H9 (cell line): Measurements from ENCODE around the gene DNAJC1. TPM values are rescaled to one million over a fixed set of nuclear protein-coding genes. Genes with fewer than 3 reads are reported as not detected.

Experiments
- DNase-seq: peaks from one replicate; pipeline ENCODE4 v3.0.0-alpha.2; 2017
- H2AFZ ChIP-seq: one replicate; pipeline ENCODE4 v1.6.1; 2013; ENCODE audit warnings: mild to moderate bottlenecking, low read length, control low read depth, moderate library complexity
- H2AK5ac ChIP-seq: 2 replicates; pipeline ENCODE4 v1.6.1; 2013; ENCODE audit warnings: low read length, control low read depth, mixed read lengths; ENCODE audit not compliant: insufficient read length
- H2BK120ac ChIP-seq: one replicate; pipeline ENCODE4 v1.6.1; 2013; ENCODE audit warnings: low read depth, mild to moderate bottlenecking, low read length, control low read depth, inconsistent platforms; ENCODE audit not compliant: poor library complexity, severe bottlenecking
- H2BK12ac ChIP-seq: 2 replicates; pipeline ENCODE4 v1.6.1; 2013; ENCODE audit warnings: low read length, control low read depth, mixed read lengths, low read depth; ENCODE audit not compliant: insufficient read length
- H2BK15ac ChIP-seq: 2 replicates; pipeline ENCODE4 v1.6.1; 2013; ENCODE audit warnings: low read depth, low read length, control low read depth
- H2BK20ac ChIP-seq: one replicate; pipeline ENCODE4 v1.6.1; 2013; ENCODE audit warnings: low read depth, mild to moderate bottlenecking, low read length, control low read depth, inconsistent platforms; ENCODE audit not compliant: poor library complexity, severe bottlenecking
- H2BK5ac ChIP-seq: 2 replicates; pipeline ENCODE4 v1.6.1; 2013; ENCODE audit warnings: low read length, control low read depth, mixed read lengths; ENCODE audit not compliant: insufficient read length
- H3K14ac ChIP-seq: 2 replicates; pipeline ENCODE4 v1.6.1; 2013; ENCODE audit warnings: low read length, control low read depth; ENCODE audit not compliant: insufficient read depth
- H3K18ac ChIP-seq: 2 replicates; pipeline ENCODE4 v1.6.1; 2013; ENCODE audit warnings: low read depth, mild to moderate bottlenecking, mixed read lengths, low read length, control low read depth; ENCODE audit not compliant: insufficient read length
- H3K23ac ChIP-seq: 2 replicates; pipeline ENCODE4 v1.6.1; 2013; ENCODE audit warnings: low read length, control low read depth, mixed read lengths, low read depth; ENCODE audit not compliant: insufficient read length
- H3K23me2 ChIP-seq: 2 replicates; pipeline ENCODE4 v1.6.1; 2013; ENCODE audit warnings: low read depth, mild to moderate bottlenecking, mixed read lengths, low read length, control low read depth; ENCODE audit not compliant: insufficient read length, poor library complexity, severe bottlenecking
- H3K27ac ChIP-seq: 2 replicates; pipeline ENCODE4 v1.5.1; 2013; ENCODE audit warnings: low read length, control low read depth, mixed read lengths, low read depth; ENCODE audit not compliant: insufficient read length
- H3K27me3 ChIP-seq: 2 replicates; pipeline ENCODE4 v1.6.1; 2013; ENCODE audit warnings: low read length, control low read depth, inconsistent platforms; ENCODE audit not compliant: insufficient read depth
- H3K4ac ChIP-seq: 2 replicates; pipeline ENCODE4 v1.6.1; 2013; ENCODE audit warnings: low read depth, mild to moderate bottlenecking, control low read depth, inconsistent platforms, low read length, moderate library complexity
- H3K4me1 ChIP-seq: 2 replicates; pipeline ENCODE4 v1.6.1; 2013; ENCODE audit warnings: low read length, control low read depth, inconsistent platforms; ENCODE audit not compliant: insufficient read depth
- H3K4me2 ChIP-seq: 2 replicates; pipeline ENCODE4 v1.6.1; 2013; ENCODE audit warnings: low read length, control low read depth, mixed read lengths; ENCODE audit not compliant: insufficient read length, insufficient read depth
- H3K56ac ChIP-seq: 2 replicates; pipeline ENCODE4 v1.6.1; 2013; ENCODE audit warnings: low read depth, mild to moderate bottlenecking, mixed read lengths, low read length, control low read depth; ENCODE audit not compliant: insufficient read length
- H3K79me1 ChIP-seq: 2 replicates; pipeline ENCODE4 v1.6.1; 2013; ENCODE audit warnings: low read depth, mild to moderate bottlenecking, moderate library complexity, low read length, control low read depth, inconsistent platforms; ENCODE audit not compliant: insufficient read depth, poor library complexity, severe bottlenecking
- H3K79me2 ChIP-seq: 2 replicates; pipeline ENCODE4 v1.6.1; 2013; ENCODE audit warnings: low read length, control low read depth, inconsistent platforms; ENCODE audit not compliant: insufficient read depth
- H3K9ac ChIP-seq: 2 replicates; pipeline ENCODE4 v1.6.1; 2013; ENCODE audit warnings: low read length, control low read depth, mixed read lengths; ENCODE audit not compliant: insufficient read length; ENCODE audit errors: extremely low read depth
- H3K9me3 ChIP-seq: one replicate; pipeline ENCODE4 v1.6.1; 2013; ENCODE audit warnings: low read depth, low read length, inconsistent platforms; ENCODE audit not compliant: control insufficient read depth
- H3T11ph ChIP-seq: one replicate; pipeline ENCODE4 v1.6.1; 2013; ENCODE audit warnings: mild to moderate bottlenecking, low read length, control low read depth, inconsistent platforms
- H4K20me1 ChIP-seq: one replicate; pipeline ENCODE4 v1.6.1; 2013; ENCODE audit not compliant: control insufficient read depth, insufficient read length, insufficient read depth
- H4K5ac ChIP-seq: 2 replicates; pipeline ENCODE4 v1.6.1; 2013; ENCODE audit warnings: low read depth, mild to moderate bottlenecking, mixed read lengths, low read length, control low read depth; ENCODE audit not compliant: insufficient read length
- H4K8ac ChIP-seq: replicated peaks from 2 replicates; pipeline ENCODE4 v1.6.1; 2013; ENCODE audit warnings: low read length, control low read depth, mixed read lengths, low read depth; ENCODE audit not compliant: insufficient read length
- H4K91ac ChIP-seq: 2 replicates; pipeline ENCODE4 v1.6.1; 2013; ENCODE audit warnings: low read depth, mild to moderate bottlenecking, moderate library complexity, mixed read lengths, low read length, control low read depth; ENCODE audit not compliant: insufficient read length
- H3K27ac Mint-ChIP-seq, 3 experiments: 2 replicates in 2 of 3; 3 replicates in 1 of 3; pipeline ENCODE4 v1.8.0; 2020 to 2021; ENCODE audit warnings: mixed read lengths in 3 of 3, mild to moderate bottlenecking in 1 of 3, moderate library complexity in 1 of 3
- H3K27me3 Mint-ChIP-seq: 2 replicates; pipeline ENCODE4 v1.8.0; 2021; ENCODE audit warnings: low read depth, mild to moderate bottlenecking, moderate library complexity, mixed read lengths
- H3K36me3 Mint-ChIP-seq, 3 experiments: 2 replicates in 2 of 3; 3 replicates in 1 of 3; pipeline ENCODE4 v1.8.0; 2020 to 2021; ENCODE audit warnings: low read depth in 3 of 3, mixed read lengths in 3 of 3; ENCODE audit not compliant: insufficient read depth in 1 of 3
- H3K4me1 Mint-ChIP-seq, 2 experiments: 2 replicates each; pipeline ENCODE4 v1.8.0; 2020; ENCODE audit warnings: mixed read lengths in 2 of 2
- H3K4me3 Mint-ChIP-seq, 2 experiments: 2 replicates in 1 of 2; 3 replicates in 1 of 2; pipeline ENCODE4 v1.8.0; 2020 to 2021; ENCODE audit warnings: mild to moderate bottlenecking in 2 of 2, mixed read lengths in 2 of 2, moderate library complexity in 1 of 2
- H3K9me3 Mint-ChIP-seq, 2 experiments: 2 replicates in 1 of 2; 3 replicates in 1 of 2; pipeline ENCODE4 v1.8.0; 2020; ENCODE audit warnings: mild to moderate bottlenecking in 2 of 2, mixed read lengths in 2 of 2, moderate library complexity in 1 of 2
- WGBS: extraction: QIAGEN DNeasy Blood & Tissue Kit; methylation state at CpG from one replicate; pipeline ENCODE4 v1.1.7; 2013; ENCODE audit warnings: missing lambda C conversion rate, low lambda C conversion rate, mixed read lengths; ENCODE audit not compliant: insufficient read length; ENCODE audit errors: extremely low coverage; 5-methylcytosine and 5-hydroxymethylcytosine counted together
- total RNA-seq: library from RNA; stranded (reverse); gene quantifications from 2 replicates; pipeline ENCODE4 v1.2.1, GENCODE V29; 2021
- TF ChIP-seq, protein P1 (sequence below): fragments of 200-600 bp; sonication (generic); conservative IDR thresholded peaks from 3 replicates; pipeline ENCODE4 v1.8.0; 2021; ENCODE audit warnings: antibody characterized with exemption, mild to moderate bottlenecking

The DNAJC1 gene
- total RNA-seq, 1 experiment from 2014 or later = 11.2 TPM

DNA sequence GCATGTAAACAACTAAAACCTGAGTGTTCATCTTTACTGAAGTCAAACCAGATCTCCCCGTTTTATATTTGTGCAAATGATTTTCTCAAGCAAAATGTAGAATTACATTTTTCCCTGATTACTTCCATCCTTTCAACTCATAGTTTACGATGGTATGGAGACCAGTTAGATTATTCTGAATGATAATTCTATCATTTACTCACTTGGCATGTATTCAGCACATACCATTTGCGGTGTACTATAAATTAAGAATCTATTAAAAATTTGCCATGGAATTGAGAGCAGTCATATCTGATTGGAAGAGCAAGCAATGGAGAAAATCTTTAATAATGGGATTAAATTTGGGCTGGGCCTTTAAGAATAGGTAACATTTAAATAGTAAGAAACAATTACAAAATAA, 22.4 kb downstream of the DNAJC1 start:
- H3K4me2 ChIP-seq = no peak overlapping the region
- TF ChIP-seq, protein P1, sequence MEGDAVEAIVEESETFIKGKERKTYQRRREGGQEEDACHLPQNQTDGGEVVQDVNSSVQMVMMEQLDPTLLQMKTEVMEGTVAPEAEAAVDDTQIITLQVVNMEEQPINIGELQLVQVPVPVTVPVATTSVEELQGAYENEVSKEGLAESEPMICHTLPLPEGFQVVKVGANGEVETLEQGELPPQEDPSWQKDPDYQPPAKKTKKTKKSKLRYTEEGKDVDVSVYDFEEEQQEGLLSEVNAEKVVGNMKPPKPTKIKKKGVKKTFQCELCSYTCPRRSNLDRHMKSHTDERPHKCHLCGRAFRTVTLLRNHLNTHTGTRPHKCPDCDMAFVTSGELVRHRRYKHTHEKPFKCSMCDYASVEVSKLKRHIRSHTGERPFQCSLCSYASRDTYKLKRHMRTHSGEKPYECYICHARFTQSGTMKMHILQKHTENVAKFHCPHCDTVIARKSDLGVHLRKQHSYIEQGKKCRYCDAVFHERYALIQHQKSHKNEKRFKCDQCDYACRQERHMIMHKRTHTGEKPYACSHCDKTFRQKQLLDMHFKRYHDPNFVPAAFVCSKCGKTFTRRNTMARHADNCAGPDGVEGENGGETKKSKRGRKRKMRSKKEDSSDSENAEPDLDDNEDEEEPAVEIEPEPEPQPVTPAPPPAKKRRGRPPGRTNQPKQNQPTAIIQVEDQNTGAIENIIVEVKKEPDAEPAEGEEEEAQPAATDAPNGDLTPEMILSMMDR = no peak

More for the DNA sequence above, 22.4 kb downstream of the DNAJC1 start:
- no peaks in the 10 kb centered on the region for H3K23me2 ChIP-seq
- H2AK5ac ChIP-seq = no peak overlapping the region
- WGBS = no CpG with 5 or more reads among the region's 3 CpGs
- no peak overlapping the region for H3T11ph ChIP-seq
- H3K79me2 ChIP-seq = no peaks in the 10 kb centered on the region
- no peak overlapping the region for H4K8ac ChIP-seq
- H4K91ac ChIP-seq = no peak overlapping the region
- no peaks in the 10 kb centered on the region for H4K20me1 ChIP-seq
- H3K4ac ChIP-seq = no peak overlapping the region
- H3K56ac ChIP-seq = no peak overlapping the region
- H2BK12ac ChIP-seq = no peak overlapping the region
- H4K5ac ChIP-seq = no peak overlapping the region
- H3K18ac ChIP-seq = no peak overlapping the region
- H2AFZ ChIP-seq = no peak overlapping the region
- no peak overlapping the region for H2BK120ac ChIP-seq
- H3K9me3 ChIP-seq = no peaks in the 10 kb centered on the region
- H3K14ac ChIP-seq = no peak overlapping the region
- Mint-ChIP-seq H3K27me3 (no peaks in the 10 kb centered on the region), H3K4me1 (peaks cover 38 to 49% of the 10 kb centered on the region in 2 experiments), H3K27ac (no peak overlapping the region), H3K9me3 (peaks cover 0 to under 1% of the 10 kb centered on the region in 2 experiments; a peak in 2 of 5 replicates), H3K36me3 (peaks cover under 1 to 1% (median under 1%) of the 10 kb centered on the region in 3 experiments; a peak in 1 of 7 replicates), H3K4me3 (no peak overlapping the region)
- H2BK20ac ChIP-seq = no peak overlapping the region
- no peak overlapping the region for H3K27ac ChIP-seq
- H3K27me3 ChIP-seq = no peaks in the 10 kb centered on the region
- no peak overlapping the region for H3K23ac ChIP-seq
- H2BK5ac ChIP-seq = no peak overlapping the region
- H3K79me1 ChIP-seq = no peaks in the 10 kb centered on the region
- no peak for DNase-seq
- no peak overlapping the region for H3K9ac ChIP-seq
- H2BK15ac ChIP-seq = no peak overlapping the region
- H3K4me1 ChIP-seq = no peaks in the 10 kb centered on the region; the same call in 1 of the 2 replicates
